Esophagus squamous epithelium (tissue), 5 donors: Measurements from ENCODE around the gene IL5RA. TPM values are rescaled to one million over a fixed set of nuclear protein-coding genes. Genes with fewer than 3 reads are reported as not detected.

ENCODE experiments used
- DNase-seq: peaks from one replicate; lab custom pipeline; 2025; lab: John Stamatoyannopoulos, UW
- H3K27ac ChIP-seq, 4 donors: fragments of 200-600 bp; sonication (generic); one replicate each; pipeline ENCODE4 v1.5.1; 2016 to 2019; ENCODE audit warnings: mild to moderate bottlenecking in 1 of 4
- H3K27me3 ChIP-seq, 4 donors: fragments of 200-600 bp; sonication (generic); 1 replicate in 3 of 4; 2 replicates in 1 of 4; pipeline versions ENCODE4 v1.5.1 to v1.6.0; 2017 to 2021; ENCODE audit warnings: antibody characterized with exemption in 1 of 4
- H3K36me3 ChIP-seq, 3 donors: fragments of 200-600 bp; sonication (generic); one replicate each; pipeline ENCODE4 v1.5.1; 2016 to 2019
- H3K4me1 ChIP-seq, 3 donors: fragments of 200-600 bp; sonication (generic); one replicate each; pipeline ENCODE4 v1.5.1; 2017 to 2019
- H3K4me3 ChIP-seq, 4 donors: fragments of 200-600 bp; sonication (generic); 1 replicate in 3 of 4; 2 replicates in 1 of 4; pipeline ENCODE4 v1.5.1; 2016 to 2019; ENCODE audit warnings: mild to moderate bottlenecking in 2 of 4, moderate library complexity in 1 of 4
- H3K9me3 ChIP-seq, 3 donors: fragments of 200-600 bp; sonication (generic); one replicate each; pipeline ENCODE4 v1.5.1; 2016 to 2019
- CTCF ChIP-seq, 6 experiments: fragments of 450-650 bp in 4 of 6; fragments of 200-600 bp in 2 of 6; sonication (generic) in 2 of 6; IDR thresholded peaks; one replicate each; pipeline ENCODE4 v1.5.1; 2016 to 2019; ENCODE audit warnings: antibody characterized with exemption in 6 of 6, mild to moderate bottlenecking in 4 of 6, moderate library complexity in 4 of 6
- POLR2A ChIP-seq, 4 donors: fragments of 450-650 bp; IDR thresholded peaks; one replicate each; pipeline ENCODE4 v1.6.1; 2017; ENCODE audit warnings: antibody characterized with exemption in 4 of 4, mild to moderate bottlenecking in 4 of 4, moderate library complexity in 3 of 4
- WGBS, 2 donors: methylation state at CpG; one replicate each; pipeline ENCODE4 v1.1.5; 2018; 5-methylcytosine and 5-hydroxymethylcytosine counted together
- intact Hi-C: fragments of 100-400 bp; cut with DNase I; formaldehyde crosslinking; loops from one replicate; pipeline ENCODE4 v1.15.0; 2022
- total RNA-seq, 4 donors: library from RNA; depleted of rRNA; stranded (reverse); fragments of >200 nt; gene quantifications; one replicate each; pipeline ENCODE4 v1.1.0, GENCODE V29; 2016
- donor health status: DM: yes; HTN: yes; CAD: no.

IL5RA gene
- total RNA-seq, 4 donors from 2014 or later: 0.95 TPM; not detected in 3

GRCh38 chr3:3109407-3110298 is 521 bp downstream of the IL5RA start:
- DNase-seq: no peak
- no peak for TF ChIP-seq CTCF (IDR thresholded peaks at IDR 0.05)
- TF ChIP-seq POLR2A (IDR thresholded peaks at IDR 0.05): peak in 1 of 4 donors; percentile 6
- intact Hi-C loops: no loop called here

GRCh38 chr3:3107858-3108257 is 2.3 kb downstream of the IL5RA start:
- H3K4me1 ChIP-seq: peaks cover 0 to 6% (median 0%) of the 10 kb centered on the region in 3 donors
- TF ChIP-seq POLR2A (IDR thresholded peaks at IDR 0.05) (no peak), CTCF (IDR thresholded peaks at IDR 0.05) (no peak)
- no peaks in the 10 kb centered on the region for H3K9me3 ChIP-seq
- H3K36me3 ChIP-seq: no peaks in the 10 kb centered on the region
- H3K27ac ChIP-seq: no peak overlapping the region
- 77 to 78% methylated on average over 3 of the region's 3 CpGs for WGBS, 2 donors
- intact Hi-C loops: no loop called here
- no peaks in the 10 kb centered on the region for H3K27me3 ChIP-seq
- DNase-seq: no peak
- H3K4me3 ChIP-seq: no peak overlapping the region

More at GRCh38 chr3:3109407-3110298, 521 bp downstream of the IL5RA start:
- Histone ChIP-seq H3K27ac (peak overlapping the region in 1 of 4 donors; percentile 65), H3K9me3 (no peaks in the 10 kb centered on the region), H3K4me3 (peak overlapping the region in 1 of 4 donors; percentile 18), H3K27me3 (no peaks in the 10 kb centered on the region), H3K4me1 (peaks cover 0 to 6% (median 0%) of the 10 kb centered on the region in 3 donors), H3K36me3 (no peaks in the 10 kb centered on the region)
- WGBS, 2 donors: 45 to 46% methylated on average over 11 of the region's 11 CpGs

GRCh38 chr3:3107181-3107580 is 3.0 kb downstream of the IL5RA start:
- no peak overlapping the region for H3K27ac ChIP-seq
- no peak for TF ChIP-seq POLR2A (IDR thresholded peaks at IDR 0.05)
- TF ChIP-seq CTCF (IDR thresholded peaks at IDR 0.05): no peak
- 97 to 100% methylated on average over 3 of the region's 3 CpGs for WGBS, 2 donors
- no peaks in the 10 kb centered on the region for H3K9me3 ChIP-seq
- peaks cover 0 to 6% (median 0%) of the 10 kb centered on the region in 3 donors for H3K4me1 ChIP-seq
- H3K36me3 ChIP-seq: no peaks in the 10 kb centered on the region
- intact Hi-C loops: no loop called here
- DNase-seq: no peak
- H3K27me3 ChIP-seq: no peaks in the 10 kb centered on the region
- no peak overlapping the region for H3K4me3 ChIP-seq

GRCh38 chr3:3105815-3106214 is 4.4 kb downstream of the IL5RA start:
- Histone ChIP-seq H3K4me3 (no peak overlapping the region), H3K36me3 (no peaks in the 10 kb centered on the region), H3K9me3 (no peaks in the 10 kb centered on the region), H3K4me1 (peaks cover 0 to 6% (median 0%) of the 10 kb centered on the region in 3 donors), H3K27me3 (no peaks in the 10 kb centered on the region), H3K27ac (no peak overlapping the region)
- no peak for TF ChIP-seq CTCF (IDR thresholded peaks at IDR 0.05)
- TF ChIP-seq POLR2A (IDR thresholded peaks at IDR 0.05): no peak
- 65 to 69% methylated on average over 4 of the region's 4 CpGs for WGBS, 2 donors
- DNase-seq: no peak
- intact Hi-C loops: no loop called here

- Histone ChIP-seq H3K36me3 (no peaks in the 10 kb centered on the region), H3K9me3 (no peaks in the 10 kb centered on the region), H3K27me3 (no peaks in the 10 kb centered on the region), H3K4me1 (peaks cover 0 to 3% (median 0%) of the 10 kb centered on the region in 3 donors), H3K27ac (no peak overlapping the region), H3K4me3 (no peak overlapping the region)
- intact Hi-C loops: no loop called here
- no peak for TF ChIP-seq CTCF (IDR thresholded peaks at IDR 0.05)
- no peak for TF ChIP-seq POLR2A (IDR thresholded peaks at IDR 0.05)
- 73 to 82% methylated on average over 3 of the region's 3 CpGs for WGBS, 2 donors
- no peak for DNase-seq
Measured at GRCh38 chr3:3105246-3105645, 4.9 kb downstream of the IL5RA start.
